Endothelial cell of hepatic sinusoid (primary cell): ENCODE measurements around the gene CTDSPL2.
"Not testable (repeated sequence)": the region's sequence is repeated elsewhere in the genome, so short reads cannot be mapped to it uniquely, and the experiment has no call there.

Experiments
- in situ Hi-C: cut with HindIII; loops from 2 replicates; pipeline ENCODE4 v1.10.0; 2017; ENCODE audit warnings: low sequenced_read_pairs

The CTDSPL2 gene

DNA sequence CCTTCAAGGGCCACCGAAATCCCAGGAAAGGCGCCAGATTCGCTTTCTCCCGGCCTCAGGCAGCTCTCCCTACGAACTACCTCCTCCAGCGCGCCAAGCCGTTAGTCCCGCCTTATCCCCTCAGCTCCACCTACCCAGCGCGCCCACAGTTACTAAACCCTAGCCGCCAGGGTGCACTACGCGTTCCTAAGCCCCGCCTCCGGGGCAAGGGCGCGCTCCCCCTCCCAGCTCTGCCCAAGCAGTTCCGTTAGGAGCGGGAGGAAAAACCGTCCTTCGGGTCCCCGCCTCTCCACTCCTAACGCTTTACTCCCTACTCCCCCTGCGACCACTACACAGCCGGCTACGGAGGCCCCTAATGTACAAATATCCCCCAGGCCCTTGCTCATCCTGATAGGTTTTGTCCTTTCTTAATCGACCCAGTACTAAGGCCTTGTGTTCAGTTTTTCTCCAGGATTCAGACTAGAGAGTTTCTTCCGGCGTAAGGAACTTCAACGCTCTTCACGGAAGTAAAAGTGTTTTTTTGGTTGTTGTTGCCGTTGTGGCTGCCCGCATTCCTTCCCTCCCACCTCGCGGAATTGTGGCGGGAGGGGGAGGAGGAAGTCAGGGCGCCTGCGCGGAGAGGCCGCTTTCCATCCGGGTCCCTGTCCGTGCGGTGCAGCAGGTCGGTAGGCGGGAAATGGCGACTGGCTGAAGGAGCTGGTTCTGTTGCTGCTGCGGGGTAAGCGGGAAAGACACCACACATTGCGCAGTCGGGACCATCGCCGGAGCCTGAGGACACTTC, at the start of gene CTDSPL2:
CTDSPL2 (plus strand) TSS at position 655 of the 781 bp plus-strand sequence. CDS start 31,386 bp downstream, outside the sequence.
- in situ Hi-C loops, result no loop called here

DNA sequence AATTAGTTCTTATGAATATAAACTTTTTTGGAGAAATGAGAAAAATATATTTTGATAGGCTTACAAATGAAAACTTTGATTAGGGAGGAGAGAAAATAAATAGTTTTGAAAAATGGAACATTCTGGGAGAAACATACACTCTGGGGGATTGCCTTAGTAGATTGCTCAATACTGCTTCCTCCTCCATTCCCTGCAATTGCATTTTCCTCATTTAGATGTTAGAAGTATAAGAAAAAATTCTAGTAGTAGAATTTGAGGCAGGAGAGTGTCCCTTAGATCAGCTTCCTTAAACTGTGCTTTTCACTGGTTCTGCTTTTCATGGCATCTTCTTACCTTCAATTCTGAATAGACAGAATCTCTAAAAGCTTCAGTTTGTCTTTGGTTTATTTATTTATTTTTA, 46.2 kb upstream of the CTDSPL2 start:
- in situ Hi-C loops, result no loop called here

DNA sequence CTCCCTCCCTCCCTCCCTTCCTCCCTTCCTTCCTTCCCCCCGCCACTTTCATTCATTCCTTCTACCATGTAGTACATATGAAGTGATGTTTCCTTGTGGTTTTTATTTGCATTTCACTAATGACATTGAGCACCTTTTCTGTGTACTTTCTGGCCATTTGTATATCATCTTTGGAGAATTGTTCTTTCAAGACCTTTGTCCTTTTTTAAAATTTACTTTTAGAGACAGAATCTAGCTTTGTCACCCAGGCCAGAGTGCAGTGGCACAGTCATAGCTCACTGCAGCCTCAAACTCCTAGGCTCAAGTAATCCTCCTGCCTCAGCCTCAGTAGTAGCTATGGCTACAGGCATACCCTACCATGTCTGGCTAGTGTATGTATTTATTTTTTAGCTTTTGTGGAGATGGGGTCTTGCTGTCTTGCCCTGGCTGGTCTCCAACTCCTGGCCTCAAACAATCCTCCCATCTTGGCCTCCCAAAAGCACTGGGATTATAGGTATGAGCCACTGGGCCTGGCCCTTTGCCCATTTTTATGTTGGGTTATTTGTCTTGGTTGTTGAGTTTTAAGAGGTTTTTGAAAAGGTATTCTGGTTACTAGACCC, 42.0 kb upstream of the CTDSPL2 start:
- in situ Hi-C loops, result no loop called here

DNA sequence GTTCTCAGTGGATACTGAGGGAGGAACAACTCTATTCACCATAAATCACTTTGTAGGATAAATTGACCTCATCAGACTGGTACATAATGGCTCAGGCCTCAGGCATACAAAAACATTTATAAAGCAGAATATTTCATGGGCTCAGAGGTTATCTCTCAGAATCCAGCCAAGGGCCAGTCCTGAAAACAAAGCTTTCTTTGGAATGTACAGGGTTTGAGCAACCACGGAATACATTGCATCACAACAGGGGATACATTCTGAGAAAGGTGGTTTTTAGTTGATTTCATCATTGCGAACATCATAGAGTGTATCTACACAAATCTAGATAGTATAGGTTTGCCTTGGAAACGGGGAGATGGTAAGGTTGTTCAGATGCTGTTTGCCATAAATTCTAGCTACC, 33.4 kb upstream of the CTDSPL2 start:
- in situ Hi-C loops, result no loop called here

DNA sequence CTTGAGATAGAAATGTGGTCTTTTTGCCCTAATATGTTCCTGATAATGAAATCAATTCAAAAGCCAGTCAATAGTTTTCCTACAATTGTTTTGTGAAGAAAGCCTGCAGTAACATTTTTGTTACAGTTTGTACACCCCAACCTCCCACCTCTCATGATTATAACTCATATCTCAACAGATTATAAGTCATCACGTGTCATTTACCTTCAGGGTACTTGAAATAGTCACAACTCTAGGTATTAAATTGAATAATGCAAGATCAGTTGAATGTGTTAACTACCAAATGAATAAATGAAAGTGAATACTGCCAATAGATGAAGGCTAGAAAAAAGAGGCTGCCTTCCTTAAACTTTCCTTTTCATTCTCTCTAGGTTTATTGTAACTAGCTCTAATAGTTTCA, 32.9 kb upstream of the CTDSPL2 start:
- in situ Hi-C loops, result no loop called here

DNA sequence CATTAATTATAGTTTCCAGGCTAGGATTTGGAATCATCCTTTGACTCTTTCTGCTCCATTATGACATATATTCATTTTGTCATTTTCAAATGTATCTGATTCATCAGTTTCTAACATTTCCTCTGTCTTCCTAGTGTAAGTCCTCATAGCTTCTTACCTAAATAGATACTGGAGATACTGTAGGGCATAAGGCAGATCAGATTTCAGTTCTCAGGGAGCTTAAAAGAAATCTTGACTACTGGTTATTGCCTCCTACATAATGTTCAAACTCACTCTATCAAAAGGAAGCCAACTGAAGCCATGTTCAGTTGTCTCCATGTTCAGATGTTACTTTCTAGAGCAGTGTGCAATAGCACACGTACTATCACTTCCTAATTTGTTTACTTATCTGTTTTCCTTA, 29.6 kb upstream of the CTDSPL2 start:
- in situ Hi-C loops, result no loop called here

DNA sequence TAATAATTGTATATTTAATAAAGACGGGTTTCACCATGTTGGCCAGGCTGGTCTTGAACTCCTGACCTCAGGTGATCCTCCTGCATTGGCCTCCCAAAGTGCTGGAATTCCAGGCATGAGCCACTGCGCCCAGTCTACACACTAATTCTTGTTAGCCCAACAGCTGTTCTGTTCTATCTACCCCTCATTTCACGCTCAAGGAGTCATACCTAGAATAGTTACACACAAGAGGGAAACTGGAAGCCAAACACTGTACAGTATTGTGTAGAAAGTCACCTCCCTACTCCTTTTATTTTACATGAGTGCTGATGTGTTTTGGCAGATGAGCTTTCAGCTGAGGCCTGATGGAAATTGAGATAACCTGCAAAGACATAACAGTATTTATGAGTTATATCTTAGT, 13.4 kb upstream of the CTDSPL2 start:
- in situ Hi-C loops, result loop anchor here (5.0 kb wide), 1 partner anchor 77 kb away; no protein-coding TSS in a partner anchor

DNA sequence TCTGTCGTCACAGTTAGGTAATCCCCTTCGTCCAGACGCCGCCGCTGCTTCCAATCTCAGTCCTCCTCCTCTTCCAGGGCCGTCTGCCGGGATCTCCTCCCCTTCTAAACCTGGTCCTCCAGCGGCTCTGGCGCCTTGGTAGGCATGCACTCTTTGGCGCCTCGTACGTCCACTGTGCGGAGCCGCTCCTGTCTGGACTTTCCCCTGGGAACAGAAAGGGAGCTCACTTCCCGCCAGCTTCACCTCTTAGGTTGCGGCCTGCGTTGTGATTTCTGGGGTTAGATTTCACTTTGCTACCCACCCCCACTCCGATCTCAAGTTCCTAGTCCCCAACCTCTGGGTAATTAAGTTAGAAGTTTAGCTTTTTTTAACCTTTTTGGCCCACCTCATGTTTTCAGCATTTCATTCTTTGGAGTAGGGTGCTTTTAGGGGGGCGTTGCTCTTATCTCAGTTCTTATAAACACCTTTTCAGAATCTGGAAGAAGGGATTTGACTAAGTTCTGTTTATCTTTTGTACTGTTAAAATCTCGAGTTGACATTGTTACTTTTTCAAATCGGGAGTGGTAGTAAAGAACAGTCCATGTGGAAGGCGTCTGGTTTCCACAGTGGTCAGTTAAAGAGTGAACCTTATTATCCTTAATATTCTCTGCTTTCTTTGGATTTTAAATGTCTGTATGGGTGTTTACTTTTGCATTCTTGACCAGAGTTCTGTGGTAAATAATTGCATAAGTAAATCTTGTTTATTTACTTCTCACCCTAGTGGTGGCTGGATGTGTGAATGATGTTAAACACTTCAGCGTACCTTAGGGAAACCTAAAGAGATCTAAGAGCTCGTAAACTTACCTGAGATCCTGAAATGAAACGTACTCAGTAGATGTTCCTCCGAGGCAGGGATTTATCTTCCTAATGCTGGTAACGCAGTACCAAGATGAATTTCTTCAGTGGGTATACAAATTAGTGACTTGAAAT, 611 bp downstream of the CTDSPL2 start:
- in situ Hi-C loops, result no loop called here

DNA sequence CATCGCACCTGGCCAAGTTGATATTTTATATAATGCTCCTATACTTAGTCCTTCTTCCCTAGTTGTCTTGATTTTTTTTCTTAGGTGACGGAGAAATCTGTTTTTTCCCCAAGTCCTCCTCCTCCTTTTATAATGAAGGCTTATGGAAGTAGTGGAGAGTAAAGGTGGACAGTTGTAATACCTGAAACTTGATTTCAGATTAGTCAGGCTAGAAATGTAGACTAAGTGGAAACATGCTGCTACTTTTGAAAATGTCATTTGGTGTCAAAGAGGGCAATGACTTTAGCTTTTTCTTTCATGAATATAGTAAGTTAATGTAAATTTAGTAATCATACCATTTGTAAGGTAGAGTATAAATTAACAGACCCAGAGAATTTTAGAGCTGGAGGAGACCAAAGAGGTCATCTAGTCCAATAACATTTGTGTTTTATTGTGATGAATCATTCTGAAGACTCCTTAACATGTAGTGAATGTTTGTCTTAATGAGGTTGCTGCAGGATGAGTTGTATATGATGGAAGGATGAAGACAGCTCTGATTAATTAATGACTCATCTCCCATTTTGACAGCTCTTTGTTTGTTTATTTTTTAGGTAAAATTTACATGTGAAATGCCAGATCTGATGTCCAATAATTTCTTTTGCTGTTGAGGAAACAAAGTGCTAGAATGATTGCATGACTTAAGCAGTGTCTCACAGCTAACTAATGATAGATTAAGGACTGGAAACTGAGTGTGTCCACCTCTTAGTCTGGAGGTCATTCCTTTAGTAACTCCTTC, 8.7 kb downstream of the CTDSPL2 start:
- in situ Hi-C loops, result no loop called here

DNA sequence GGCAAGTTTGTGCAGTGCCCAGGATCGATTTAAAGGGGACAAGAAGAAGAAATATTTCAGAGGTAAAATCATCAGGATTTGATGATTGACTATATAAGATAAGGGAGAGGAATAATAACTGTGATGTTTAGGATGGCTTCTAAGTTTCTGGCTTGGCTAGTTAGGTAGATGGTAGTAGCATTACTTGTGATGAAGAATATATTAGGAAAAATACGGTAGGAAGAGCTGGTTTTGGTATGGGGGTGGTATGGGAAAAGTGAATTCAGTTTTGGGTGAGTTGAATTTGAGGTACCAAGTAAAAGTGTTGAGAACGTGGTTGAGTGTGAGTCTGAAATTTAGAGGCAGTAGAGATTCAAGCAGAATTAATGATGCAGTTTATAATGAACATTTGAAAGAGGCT, 11.0 kb downstream of the CTDSPL2 start:
- in situ Hi-C loops, result no loop called here

DNA sequence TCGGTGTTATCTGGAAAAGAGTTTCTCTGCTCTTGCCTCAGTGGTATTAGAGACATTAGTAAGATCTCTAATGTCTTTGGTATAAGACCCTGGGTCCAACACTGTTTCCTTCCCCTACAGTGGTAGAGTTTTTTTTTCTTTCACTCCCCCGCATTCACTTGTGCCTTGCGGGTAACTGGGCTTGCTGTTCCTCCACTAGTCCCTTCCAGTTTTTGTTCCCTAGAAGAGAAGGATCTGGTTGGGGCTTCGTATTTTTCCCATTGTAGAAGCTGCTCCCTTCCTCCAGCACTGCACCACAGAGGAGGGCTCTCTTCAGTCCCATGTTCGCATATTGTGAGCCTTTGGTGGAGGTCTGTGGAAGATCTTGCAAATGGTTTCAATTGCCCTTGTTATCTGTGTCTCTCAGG, 13.7 kb downstream of the CTDSPL2 start:
- in situ Hi-C loops, result no loop called here

DNA sequence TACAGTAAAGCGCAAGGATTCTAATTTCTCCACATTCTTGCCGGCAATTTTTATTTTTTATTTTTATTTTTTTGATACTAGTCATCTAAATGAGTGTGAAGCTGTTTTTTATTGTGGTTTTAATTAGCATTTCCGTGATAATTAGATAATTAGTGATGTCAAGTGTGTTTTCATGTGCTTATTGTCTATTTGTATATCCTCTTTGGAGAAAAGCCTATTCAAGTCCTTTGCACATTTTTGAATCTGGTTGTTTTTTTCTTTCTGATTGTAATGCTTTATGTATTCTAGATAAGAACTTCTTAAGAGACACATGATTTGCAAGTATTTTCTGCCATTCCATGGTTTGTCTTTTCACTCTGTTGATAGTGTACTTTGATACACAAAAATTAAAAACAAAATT, 16.1 kb downstream of the CTDSPL2 start:
- in situ Hi-C loops, result no loop called here

DNA sequence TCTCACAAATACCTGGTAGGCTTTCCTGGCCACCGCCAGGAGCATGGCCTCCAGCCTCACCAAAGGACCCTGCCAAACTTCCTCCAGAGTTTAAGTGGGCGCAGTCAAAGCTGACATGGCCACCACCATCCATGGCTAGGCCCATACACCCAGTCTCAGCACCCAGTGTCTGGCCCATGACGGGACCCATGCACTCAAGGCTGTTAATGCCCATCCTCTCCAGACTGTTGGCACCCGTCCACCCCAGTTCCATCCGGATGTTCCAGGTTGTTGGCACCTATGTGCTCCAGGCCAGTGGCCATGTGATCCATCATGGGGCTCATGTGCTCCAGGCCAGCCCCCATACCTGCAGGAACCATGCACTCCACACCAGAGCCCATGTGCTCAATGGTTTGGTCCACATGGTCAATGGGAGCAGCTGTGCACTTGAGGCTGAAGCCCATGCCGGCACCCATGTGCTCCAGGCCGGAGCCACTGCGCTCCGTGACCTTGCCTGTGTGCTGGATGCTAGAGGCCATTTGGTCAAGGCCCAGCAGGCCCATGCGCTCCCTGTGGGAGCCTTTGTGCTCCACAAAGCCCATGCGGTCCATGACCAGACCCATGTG, 20.4 kb downstream of the CTDSPL2 start:
- in situ Hi-C loops, result no loop called here

DNA sequence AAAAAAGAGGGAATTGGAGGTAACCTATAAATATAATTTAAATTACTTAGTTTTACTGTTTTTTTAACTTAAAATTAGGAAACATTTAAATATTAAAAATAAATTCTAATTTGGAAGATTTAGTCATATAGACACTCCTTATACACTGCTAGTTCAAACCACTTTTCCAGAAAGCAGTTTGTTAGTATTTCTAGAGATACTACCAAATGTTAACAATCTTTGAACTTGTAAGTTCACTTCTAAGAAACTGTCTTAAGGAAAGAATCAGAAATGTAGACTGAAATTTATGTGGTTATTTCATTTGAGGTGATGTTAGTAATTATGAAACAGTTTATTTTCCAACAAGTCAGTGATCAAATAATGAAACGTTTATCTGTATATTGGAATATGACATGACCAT, 22.7 kb downstream of the CTDSPL2 start:
- in situ Hi-C loops, result no loop called here

DNA sequence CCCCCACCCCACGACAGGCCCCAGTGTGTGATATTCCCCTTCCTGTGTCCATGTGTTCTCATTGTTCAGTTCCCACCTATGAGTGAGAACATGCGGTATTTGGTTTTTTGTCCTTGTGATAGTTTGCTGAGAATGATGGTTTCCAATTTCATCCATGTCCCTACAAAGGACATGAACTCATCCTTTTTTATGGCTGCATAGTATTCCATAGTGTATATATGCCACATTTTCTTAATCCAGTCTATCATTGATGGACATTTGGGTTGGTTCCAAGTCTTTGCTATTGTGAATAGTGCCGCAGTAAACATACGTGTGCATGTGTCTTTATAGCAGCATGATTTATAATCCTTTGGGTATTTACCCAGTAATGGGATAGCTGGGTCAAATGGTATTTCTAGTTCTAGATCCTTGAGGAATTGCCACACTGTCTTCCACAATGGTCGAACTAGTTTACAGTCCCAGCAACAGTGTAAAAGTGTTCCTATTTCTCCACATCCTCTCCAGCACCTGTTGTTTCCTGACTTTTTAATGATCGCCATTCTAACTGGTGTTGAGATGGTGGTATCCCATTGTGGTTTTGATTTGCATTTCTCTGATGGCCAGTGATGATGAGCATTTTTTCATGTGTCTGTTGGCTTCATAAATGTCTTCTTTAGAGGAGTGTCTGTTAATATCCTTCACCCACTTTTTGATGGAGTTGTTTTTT, 26.3 kb downstream of the CTDSPL2 start:
- in situ Hi-C loops, result not testable (repeated sequence)

DNA sequence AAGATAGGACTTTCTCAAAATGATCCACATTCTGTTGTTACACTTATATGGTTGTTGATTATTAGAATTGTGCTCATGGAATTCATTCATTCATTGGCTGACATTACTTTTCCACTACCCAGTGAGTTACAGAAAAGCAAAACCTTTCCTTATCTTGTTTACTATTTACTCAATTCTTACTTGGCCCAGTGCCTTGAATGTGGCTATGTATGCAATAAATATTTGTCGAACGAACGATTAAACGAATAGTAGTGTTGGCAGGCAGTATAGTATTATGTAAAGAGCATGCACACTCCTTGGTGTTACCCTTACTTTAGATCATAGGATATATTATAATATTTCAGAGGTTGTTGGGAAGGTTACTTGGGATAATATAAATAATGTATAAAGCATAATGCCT, 31.0 kb downstream of the CTDSPL2 start:
- in situ Hi-C loops, result no loop called here

DNA sequence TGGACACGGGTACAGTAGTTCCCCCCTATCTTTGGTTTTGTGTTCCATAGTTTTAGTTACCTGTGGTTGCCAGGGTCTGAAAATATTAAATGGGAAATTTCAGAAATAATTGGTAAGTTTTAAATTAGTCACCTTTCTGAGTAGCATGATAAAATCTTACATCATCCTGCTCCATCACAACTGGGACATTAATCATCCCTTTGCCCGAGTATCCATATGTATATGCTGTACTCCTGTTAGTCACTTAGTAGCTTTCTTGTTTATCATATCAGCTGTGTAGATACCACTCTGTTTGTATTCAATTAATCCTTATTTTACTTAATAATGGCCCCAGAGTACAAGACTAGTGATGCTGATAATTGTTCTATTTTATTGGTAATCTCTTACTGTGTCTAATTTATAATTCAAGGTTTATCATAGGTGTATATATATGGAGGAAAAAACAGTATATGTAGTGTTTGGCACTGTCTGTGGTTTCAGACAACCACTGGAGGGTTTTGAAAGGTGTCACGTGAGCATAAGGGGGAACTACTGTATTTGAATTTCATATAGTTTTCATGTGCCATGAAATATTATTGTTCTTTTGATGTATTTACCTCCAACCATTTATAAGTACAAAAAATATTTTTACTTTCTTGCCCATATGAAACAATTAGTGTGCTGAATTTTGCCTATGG, 41.4 kb downstream of the CTDSPL2 start:
- in situ Hi-C loops, result no loop called here

DNA sequence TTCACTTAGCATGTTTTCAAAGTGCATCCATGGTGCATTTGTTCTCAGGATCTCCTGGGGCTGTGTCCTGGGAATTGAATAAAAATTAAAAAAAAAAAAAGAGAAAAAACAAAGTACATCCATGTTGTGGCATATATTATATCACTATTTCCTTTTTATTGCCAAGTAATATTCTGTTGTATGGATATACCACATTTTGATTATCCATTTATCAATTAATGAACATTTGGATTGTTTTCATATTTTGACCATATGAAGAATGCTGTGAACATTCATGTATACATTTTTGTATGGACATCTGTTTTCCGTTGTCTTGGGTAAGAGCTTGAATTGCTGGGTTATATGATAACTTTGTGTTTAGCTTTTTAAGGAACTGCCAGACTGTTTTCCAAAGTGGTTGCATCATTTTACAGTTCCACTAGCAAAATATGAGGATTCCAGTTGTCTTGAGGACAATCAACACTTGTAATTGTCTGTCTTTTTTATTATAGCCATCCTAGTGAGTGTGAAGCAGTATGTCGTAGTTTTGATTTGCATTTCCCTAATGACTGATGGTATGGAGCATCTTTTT, 44.5 kb downstream of the CTDSPL2 start:
- in situ Hi-C loops, result no loop called here

DNA sequence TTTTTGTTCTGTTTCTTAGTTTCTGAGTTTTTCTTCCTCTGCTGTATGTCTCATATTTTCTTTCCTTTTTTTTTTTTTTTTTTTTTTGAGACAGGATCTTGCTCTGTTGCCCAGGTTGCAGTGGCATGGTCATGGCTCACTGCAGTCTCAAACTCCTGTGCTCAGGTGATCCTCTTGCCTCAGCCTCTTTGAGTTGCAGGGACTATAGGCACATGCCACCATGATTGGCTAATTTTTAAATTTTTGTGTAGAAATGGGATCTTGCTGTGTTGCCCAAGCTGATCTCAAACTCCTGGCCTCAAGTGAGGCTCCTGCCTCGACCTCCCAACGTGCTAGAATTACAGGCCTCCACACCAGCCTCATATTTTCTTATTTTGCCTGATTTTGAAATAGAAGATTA, 51.9 kb downstream of the CTDSPL2 start:
- in situ Hi-C loops, result loop anchor here (25.0 kb wide), 1 partner anchor 617 kb away; no protein-coding TSS in a partner anchor
